GM12874 (cell line): ENCODE measurements around the gene CENPC.

Experiments used
- CTCF ChIP-seq: IDR thresholded peaks from 2 replicates; pipeline ENCODE4 v1.5.1; 2011; ENCODE audit warnings: low read depth, mild to moderate bottlenecking, control low read depth, low read length, moderate library complexity; ENCODE audit not compliant: insufficient read depth

CENPC gene

GRCh38 chr4:67549123-67549522 is 3.8 kb upstream of the CENPC start:
- TF ChIP-seq CTCF = peak; percentile 22; the same call in 1 of the 2 replicates

- no peak for TF ChIP-seq CTCF
Observed at GRCh38 chr4:67546971-67547370, 1.7 kb upstream of the CENPC start.

GRCh38 chr4:67546004-67546356 is 677 bp upstream of the CENPC start:
- TF ChIP-seq CTCF = no peak

GRCh38 chr4:67542076-67542475 is 3.2 kb downstream of the CENPC start:
- no peak for TF ChIP-seq CTCF

GRCh38 chr4:67539830-67540229 is 5.5 kb downstream of the CENPC start:
- no peak for TF ChIP-seq CTCF

GRCh38 chr4:67535280-67535840 is 9.9 kb downstream of the CENPC start:
- no peak for TF ChIP-seq CTCF

- TF ChIP-seq CTCF = no peak
Observed at GRCh38 chr4:67533112-67533511, 12.2 kb downstream of the CENPC start.
